ENCODE data around the gene GRM2. TPM values are rescaled to one million over a fixed set of nuclear protein-coding genes. Genes with fewer than 3 reads are reported as not detected.
A peak's percentile ranks its signal among the peaks of the same experiment; 100 is the strongest.

Gene GRM2
- total and polyA plus RNA-seq, 10 of the 15 experiments (the other 5 are each of a cell fraction or from before 2014, with no cell fraction given): 0.01 to 0.14 (median 0.06) TPM; not detected in 5

DNA sequence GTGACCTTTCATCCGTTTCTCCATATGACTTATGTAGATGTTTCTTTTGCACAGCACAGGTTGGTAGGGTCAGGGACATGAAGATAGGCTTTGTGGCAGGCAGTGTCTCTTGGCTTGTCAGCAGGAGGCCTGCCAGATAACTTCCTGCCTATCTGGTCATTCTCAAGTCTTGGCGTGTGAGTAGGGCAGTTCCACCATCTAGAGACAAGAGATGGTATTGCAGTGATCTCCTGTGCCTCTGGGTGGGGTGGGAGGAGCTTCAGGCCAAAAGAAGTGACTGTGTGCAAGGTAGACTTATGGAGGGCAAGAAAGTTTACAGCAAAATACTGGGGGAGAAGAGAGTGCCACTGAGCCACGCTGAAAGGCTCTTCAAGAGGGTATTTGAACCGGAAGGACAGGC is 24.8 kb upstream of the GRM2 start:
- Histone ChIP-seq H3K27ac (ENCODE audit: control insufficient read depth, insufficient read depth) (peak overlapping the region; percentile 51), H3K4me2 (ENCODE audit: control insufficient read depth, insufficient read depth) (peak overlapping the region; percentile 68), H2AFZ (ENCODE audit: control insufficient read depth, low read depth, low read length) (no peak overlapping the region), H4K20me1 (ENCODE audit: control insufficient read depth, insufficient read depth) (no peaks in the 10 kb centered on the region), H3K4me3 (no peak overlapping the region), H3K4me1 (ENCODE audit: control insufficient read depth, insufficient read depth, low read length) (peaks cover 38% of the 10 kb centered on the region), H3K9me3 (replicated peaks; ENCODE audit: control insufficient read depth, insufficient read depth, low read length) (no peaks in the 10 kb centered on the region), H3K36me3 (ENCODE audit: control insufficient read depth in 2 of 2, insufficient read depth in 2 of 2, low read length in 1 of 2) (peaks cover 12 to 23% of the 10 kb centered on the region in 2 experiments; a peak in 3 of 4 replicates), H3K9ac (ENCODE audit: control insufficient read depth, insufficient read depth, low read length) (peak overlapping the region; percentile 15; the same call in 1 of the 2 replicates), H3K79me2 (ENCODE audit: control insufficient read depth, insufficient read depth, low read length) (peaks cover 9% of the 10 kb centered on the region), H3K27me3 (replicated peaks in 1 of 2; ENCODE audit: control insufficient read depth in 2 of 2, insufficient read depth in 2 of 2, low read length in 1 of 2) (no peaks in the 10 kb centered on the region)
- CTCF ChIA-PET: interaction anchor here (0.5 to 11.7 kb wide), 35 partner anchors 9 to 1447 kb away, joined by 3 to 243 read pairs (median 4); partner anchors contain the start of genes C3orf18, DCAF1, MANF and PARP3
- in situ Hi-C loops (cut with MboI): loop anchor here (5.0 to 25.0 kb wide), 3 partner anchors 180 to 1070 kb away; partner anchors contain the start of genes CISH, DCAF1, MANF and MAPKAPK3
- FAIRE-seq (peak; percentile 94), DNase-seq (ENCODE audit: low read depth, low spot score) (peak; percentile 81), ATAC-seq (peak; percentile 89)
- WGBS (ENCODE audit: insufficient coverage, insufficient replicate concordance, low lambda C conversion rate, missing lambda C conversion rate): 0% methylated on average over 4 of the region's 4 CpGs
- RAD21 ChIA-PET (ENCODE audit: unreplicated experiment): interaction anchor here (0.6 to 6.4 kb wide), 18 partner anchors 11 to 472 kb away, joined by 3 to 182 read pairs (median 4); partner anchors contain the start of genes DCAF1, POC1A and TEX264
- POLR2A ChIA-PET: interaction anchor here (0.7 to 3.8 kb wide), 6 partner anchors 8 to 182 kb away, joined by 3 to 36 read pairs (median 11); partner anchors contain the start of gene DCAF1
- BruUV-seq (replicated peaks): no TSS peak
- intact Hi-C loops (cut with micrococcal nuclease; ENCODE audit: unreplicated experiment): loop anchor here (1.0 to 5.0 kb wide), 6 partner anchors 13 to 1065 kb away; partner anchors contain the start of genes MAPKAPK3 and RBM15B
- SMC1A ChIA-PET (ENCODE audit: uncharacterized antibody, unreplicated experiment): interaction anchor here (0.5 to 5.2 kb wide), 21 partner anchors 8 to 293 kb away, joined by 3 to 113 read pairs (median 3); partner anchors contain the start of genes DCAF1, PARP3, RRP9 and TEX264
- TF ChIP-seq EP300 (IDR thresholded peaks at IDR 0.05; ENCODE audit: borderline replicate concordance in 1 of 2, control insufficient read depth in 1 of 2, low read depth in 2 of 2, low read length in 2 of 2) (no peak), MXI1 (IDR thresholded peaks at IDR 0.05; ENCODE audit: low read depth, low read length) (peak; percentile 29), NFXL1 (IDR thresholded peaks at IDR 0.05; ENCODE audit: borderline replicate concordance) (no peak), RB1 (IDR thresholded peaks at IDR 0.05; ENCODE audit: borderline replicate concordance) (no peak), IRF4 (IDR thresholded peaks at IDR 0.05; ENCODE audit: low read depth, low read length) (no peak), RFX5 (IDR thresholded peaks at IDR 0.05; ENCODE audit: low read depth, low read length) (no peak), ZNF24 (IDR thresholded peaks at IDR 0.05) (no peak), ETV6 (conservative IDR thresholded peaks at IDR 0.05 in 1 of 2, IDR thresholded peaks at IDR 0.05 in 1 of 2; ENCODE audit: borderline replicate concordance in 1 of 2, low read depth in 1 of 2) (no peak)
- TF ChIP-seq, protein P1, sequence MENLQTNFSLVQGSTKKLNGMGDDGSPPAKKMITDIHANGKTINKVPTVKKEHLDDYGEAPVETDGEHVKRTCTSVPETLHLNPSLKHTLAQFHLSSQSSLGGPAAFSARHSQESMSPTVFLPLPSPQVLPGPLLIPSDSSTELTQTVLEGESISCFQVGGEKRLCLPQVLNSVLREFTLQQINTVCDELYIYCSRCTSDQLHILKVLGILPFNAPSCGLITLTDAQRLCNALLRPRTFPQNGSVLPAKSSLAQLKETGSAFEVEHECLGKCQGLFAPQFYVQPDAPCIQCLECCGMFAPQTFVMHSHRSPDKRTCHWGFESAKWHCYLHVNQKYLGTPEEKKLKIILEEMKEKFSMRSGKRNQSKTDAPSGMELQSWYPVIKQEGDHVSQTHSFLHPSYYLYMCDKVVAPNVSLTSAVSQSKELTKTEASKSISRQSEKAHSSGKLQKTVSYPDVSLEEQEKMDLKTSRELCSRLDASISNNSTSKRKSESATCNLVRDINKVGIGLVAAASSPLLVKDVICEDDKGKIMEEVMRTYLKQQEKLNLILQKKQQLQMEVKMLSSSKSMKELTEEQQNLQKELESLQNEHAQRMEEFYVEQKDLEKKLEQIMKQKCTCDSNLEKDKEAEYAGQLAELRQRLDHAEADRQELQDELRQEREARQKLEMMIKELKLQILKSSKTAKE (IDR thresholded peaks at IDR 0.05; ENCODE audit: low read depth, poor library complexity, severe bottlenecking): no peak
- TF ChIP-seq, protein P2, sequence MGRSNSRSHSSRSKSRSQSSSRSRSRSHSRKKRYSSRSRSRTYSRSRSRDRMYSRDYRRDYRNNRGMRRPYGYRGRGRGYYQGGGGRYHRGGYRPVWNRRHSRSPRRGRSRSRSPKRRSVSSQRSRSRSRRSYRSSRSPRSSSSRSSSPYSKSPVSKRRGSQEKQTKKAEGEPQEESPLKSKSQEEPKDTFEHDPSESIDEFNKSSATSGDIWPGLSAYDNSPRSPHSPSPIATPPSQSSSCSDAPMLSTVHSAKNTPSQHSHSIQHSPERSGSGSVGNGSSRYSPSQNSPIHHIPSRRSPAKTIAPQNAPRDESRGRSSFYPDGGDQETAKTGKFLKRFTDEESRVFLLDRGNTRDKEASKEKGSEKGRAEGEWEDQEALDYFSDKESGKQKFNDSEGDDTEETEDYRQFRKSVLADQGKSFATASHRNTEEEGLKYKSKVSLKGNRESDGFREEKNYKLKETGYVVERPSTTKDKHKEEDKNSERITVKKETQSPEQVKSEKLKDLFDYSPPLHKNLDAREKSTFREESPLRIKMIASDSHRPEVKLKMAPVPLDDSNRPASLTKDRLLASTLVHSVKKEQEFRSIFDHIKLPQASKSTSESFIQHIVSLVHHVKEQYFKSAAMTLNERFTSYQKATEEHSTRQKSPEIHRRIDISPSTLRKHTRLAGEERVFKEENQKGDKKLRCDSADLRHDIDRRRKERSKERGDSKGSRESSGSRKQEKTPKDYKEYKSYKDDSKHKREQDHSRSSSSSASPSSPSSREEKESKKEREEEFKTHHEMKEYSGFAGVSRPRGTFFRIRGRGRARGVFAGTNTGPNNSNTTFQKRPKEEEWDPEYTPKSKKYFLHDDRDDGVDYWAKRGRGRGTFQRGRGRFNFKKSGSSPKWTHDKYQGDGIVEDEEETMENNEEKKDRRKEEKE (IDR thresholded peaks at IDR 0.05): no peak
- TF ChIP-seq, protein P3, sequence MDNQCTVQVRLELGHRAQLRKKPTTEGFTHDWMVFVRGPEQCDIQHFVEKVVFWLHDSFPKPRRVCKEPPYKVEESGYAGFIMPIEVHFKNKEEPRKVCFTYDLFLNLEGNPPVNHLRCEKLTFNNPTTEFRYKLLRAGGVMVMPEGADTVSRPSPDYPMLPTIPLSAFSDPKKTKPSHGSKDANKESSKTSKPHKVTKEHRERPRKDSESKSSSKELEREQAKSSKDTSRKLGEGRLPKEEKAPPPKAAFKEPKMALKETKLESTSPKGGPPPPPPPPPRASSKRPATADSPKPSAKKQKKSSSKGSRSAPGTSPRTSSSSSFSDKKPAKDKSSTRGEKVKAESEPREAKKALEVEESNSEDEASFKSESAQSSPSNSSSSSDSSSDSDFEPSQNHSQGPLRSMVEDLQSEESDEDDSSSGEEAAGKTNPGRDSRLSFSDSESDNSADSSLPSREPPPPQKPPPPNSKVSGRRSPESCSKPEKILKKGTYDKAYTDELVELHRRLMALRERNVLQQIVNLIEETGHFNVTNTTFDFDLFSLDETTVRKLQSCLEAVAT (IDR thresholded peaks at IDR 0.05): no peak
- TF ChIP-seq, protein P4, sequence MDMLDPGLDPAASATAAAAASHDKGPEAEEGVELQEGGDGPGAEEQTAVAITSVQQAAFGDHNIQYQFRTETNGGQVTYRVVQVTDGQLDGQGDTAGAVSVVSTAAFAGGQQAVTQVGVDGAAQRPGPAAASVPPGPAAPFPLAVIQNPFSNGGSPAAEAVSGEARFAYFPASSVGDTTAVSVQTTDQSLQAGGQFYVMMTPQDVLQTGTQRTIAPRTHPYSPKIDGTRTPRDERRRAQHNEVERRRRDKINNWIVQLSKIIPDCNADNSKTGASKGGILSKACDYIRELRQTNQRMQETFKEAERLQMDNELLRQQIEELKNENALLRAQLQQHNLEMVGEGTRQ (IDR thresholded peaks at IDR 0.05; ENCODE audit: borderline replicate concordance, low read depth, low read length): no peak
- TF ChIP-seq, protein P5, sequence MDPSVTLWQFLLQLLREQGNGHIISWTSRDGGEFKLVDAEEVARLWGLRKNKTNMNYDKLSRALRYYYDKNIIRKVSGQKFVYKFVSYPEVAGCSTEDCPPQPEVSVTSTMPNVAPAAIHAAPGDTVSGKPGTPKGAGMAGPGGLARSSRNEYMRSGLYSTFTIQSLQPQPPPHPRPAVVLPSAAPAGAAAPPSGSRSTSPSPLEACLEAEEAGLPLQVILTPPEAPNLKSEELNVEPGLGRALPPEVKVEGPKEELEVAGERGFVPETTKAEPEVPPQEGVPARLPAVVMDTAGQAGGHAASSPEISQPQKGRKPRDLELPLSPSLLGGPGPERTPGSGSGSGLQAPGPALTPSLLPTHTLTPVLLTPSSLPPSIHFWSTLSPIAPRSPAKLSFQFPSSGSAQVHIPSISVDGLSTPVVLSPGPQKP (IDR thresholded peaks at IDR 0.05; ENCODE audit: low read depth, low read length): no peak
